ENCODE data around the gene FCN1.

The FCN1 gene

GRCh38 chr9:134913041-134913712 lies 4.5 kb downstream of the FCN1 start:
- no peak for DNase-seq

DNA sequence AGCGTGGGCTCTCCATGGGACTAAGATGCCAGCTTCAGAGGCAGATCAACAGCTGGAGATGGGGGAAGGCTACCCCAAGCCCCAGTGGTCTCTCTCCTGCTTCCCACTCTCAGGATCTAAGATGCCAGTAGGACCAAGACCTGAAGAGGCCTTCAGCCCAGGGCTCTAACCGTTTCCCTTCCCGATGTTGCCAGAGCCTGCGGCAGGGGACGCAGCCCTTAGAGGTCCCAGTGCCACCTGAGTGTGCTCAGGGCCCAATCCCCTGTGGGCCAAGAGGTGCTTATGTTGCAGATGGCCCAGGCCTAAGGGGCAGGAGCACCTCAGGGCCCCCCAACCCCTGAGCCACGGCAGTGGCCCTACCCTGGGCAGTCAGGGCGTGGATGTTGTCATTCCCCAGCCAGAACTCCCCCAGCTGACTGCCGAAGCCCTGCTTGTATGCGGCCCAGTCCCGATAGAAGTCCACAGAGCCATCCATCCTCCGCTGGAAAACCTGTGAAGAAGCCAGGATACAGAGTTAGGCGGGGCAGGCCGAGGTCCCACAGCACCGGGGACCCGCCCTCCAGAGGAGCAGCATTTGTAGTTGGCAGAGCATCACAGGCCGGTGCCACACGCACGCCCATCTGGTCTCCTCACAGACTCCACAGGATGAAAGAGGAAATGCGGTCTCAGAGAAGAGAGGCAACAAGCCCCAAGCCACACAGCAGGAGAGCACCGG lies 5.4 kb downstream of the FCN1 start:
- no peak for DNase-seq

GRCh38 chr9:134909511-134910481 lies 7.9 kb downstream of the FCN1 start:
- DNase-seq: no peak

DNA sequence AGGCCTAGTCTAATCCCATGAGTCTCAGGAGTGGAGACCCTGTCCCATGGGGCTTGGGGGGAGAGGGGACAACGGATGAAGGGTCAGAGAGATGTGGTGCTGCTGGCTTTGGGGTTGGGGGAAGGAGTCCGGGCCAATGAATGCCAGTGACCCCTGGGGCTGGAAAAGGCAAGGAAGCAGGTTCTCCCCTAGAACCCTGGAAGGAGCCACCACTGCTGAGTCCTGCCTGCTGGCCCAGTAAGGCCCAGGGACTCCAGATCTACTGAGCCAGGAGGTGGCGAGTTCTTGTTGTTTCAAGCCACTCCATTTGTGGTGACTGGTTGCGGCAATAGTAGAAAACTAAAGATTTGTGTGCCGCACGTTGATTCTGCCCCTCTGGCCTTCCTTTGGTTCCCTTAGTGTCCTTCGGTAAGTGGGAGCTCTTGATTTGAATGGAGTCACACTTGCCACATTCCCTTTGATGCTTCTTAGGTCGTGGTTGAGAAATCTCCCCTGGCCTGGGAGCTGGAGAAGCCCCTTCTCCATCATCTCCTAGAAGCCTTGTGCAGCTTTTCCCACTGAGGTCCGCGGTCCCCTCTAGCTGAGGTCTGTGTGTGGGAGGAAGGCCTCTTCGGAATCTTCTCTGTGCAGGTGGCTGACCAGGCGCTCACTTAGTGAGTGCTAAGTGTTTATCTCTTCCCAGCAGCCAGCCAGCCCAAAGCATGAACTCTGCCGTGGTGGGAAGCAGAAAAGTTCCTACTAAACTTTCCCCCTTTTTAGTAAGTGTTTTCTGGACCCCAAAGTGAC lies 9.0 kb downstream of the FCN1 start:
- no peak for DNase-seq

DNA sequence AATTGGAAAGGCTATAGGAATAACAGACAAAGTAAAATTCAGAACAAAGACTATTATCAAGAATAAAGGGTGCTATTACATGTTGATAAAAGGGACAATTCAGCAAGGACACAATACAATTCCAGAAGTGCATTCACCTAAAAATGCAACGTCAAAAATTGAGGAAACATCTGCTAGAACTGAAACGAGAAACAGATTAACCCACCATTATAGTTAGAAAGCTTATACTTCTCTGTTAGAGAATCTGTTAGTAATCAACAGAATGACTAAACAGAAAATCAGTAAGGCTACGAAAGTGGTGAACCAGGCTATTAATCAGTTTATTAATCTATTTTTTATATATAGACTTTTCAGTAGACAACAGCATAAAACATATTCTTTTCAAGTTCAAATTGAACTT lies 14.8 kb downstream of the FCN1 start:
- no peak for DNase-seq

GRCh38 chr9:134899818-134900217 lies 17.9 kb downstream of the FCN1 start:
- DNase-seq: no peak

DNA sequence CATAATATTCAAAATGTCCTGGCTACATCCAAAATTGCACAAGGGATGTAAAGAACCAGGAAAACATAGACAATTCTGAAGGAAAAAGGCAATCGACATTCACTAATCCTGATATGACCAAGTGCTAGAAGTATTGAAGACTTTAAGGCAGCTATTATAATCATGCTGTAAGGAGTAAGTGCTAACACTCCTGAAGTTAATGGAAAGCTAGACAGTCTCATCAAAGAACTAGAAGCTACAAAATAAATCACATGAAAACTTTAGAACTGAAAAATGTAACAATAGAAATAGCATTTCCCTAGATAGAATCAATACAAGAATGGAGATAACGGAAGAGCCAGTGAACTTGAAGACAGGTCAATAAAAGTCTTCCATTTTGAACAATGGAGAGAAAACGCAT lies 18.5 kb downstream of the FCN1 start:
- no peak for DNase-seq

DNA sequence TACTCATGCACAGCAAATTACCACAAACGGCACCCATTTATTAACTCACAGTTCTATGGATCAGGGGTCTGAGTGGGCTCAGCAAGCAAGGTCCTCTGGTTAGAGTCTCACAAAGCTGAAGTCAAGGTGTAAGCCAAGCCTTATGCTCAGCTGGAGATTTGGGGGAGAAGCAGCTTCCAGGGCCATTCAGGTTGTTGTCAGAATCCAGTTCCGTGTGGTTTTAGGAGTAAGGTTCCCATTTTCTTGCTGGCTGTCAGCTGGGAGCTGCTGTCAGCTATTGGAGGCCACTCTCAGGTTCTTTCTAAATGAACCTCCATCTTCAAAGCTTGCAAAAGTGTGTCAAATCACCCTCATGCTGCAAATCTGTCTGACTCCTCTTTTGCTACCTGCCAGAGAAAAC lies 19.4 kb downstream of the FCN1 start:
- DNase-seq: no peak

- DNase-seq: no peak
Measured at GRCh38 chr9:134897584-134898170, 20.0 kb downstream of the FCN1 start.

- no peak for DNase-seq
Measured at GRCh38 chr9:134896834-134897583, 20.7 kb downstream of the FCN1 start.

DNA sequence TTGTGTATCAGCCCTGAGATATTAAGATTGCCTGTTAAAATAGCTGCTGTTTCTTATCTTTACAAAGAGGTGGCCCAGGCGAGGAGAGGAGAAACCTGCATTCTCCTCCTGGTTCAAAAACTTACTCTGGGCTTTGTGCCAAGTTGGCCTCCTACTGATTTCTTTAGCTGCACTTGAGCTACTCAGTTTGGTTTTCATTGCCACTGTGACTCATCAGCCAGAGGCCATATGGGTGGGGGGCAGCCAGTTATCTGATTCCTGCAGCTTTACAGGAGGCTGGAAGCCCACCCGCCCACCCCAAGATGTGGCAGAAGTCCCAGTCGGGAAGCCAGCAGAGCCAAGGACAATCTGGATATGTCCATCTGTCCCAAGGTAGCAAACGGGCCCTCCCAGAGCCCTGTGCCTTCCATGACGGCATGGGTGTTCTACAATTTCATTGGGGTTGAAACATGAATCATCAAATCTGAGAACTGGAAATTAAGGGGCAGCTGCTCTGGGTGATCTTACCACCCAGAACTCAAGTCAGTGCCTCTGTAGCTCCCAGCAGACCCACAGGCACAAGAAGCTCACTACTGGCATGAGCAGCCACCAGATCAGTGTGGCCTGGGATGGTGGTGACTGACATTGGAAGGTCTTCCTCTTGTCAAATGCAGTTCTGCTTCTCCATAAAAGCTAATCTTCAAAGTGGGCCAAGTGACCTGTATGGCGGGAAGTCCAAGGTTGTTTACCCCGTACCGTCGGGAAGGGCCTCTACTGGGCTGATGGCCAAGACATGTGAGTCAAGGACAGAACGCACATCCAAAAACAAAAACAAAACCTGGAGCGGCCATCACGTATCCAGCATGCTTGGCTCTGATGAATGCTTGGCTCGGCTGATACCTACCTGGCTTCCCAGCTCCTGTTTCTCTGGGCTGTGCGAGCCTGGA lies 21.5 kb downstream of the FCN1 start:
- no peak for DNase-seq

DNA sequence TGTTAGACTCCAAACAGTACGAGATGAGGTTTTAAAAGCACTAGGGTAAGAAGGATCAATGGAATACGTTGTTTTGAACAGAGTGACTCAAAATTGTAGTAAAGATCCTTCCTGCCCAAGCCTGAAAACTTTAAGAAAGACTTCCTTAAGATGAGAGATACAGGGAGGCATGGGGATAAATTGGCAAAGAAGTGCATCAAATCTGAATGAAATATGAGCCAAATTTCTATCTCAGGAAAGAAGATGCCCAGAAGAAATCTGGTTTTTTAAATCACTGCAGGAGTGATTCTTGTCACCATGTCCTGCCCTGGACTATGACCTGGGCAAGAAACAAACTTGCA lies 22.2 kb downstream of the FCN1 start:
- no peak for DNase-seq

- DNase-seq: no peak
Measured at GRCh38 chr9:134895097-134895496, 22.6 kb downstream of the FCN1 start.

DNA sequence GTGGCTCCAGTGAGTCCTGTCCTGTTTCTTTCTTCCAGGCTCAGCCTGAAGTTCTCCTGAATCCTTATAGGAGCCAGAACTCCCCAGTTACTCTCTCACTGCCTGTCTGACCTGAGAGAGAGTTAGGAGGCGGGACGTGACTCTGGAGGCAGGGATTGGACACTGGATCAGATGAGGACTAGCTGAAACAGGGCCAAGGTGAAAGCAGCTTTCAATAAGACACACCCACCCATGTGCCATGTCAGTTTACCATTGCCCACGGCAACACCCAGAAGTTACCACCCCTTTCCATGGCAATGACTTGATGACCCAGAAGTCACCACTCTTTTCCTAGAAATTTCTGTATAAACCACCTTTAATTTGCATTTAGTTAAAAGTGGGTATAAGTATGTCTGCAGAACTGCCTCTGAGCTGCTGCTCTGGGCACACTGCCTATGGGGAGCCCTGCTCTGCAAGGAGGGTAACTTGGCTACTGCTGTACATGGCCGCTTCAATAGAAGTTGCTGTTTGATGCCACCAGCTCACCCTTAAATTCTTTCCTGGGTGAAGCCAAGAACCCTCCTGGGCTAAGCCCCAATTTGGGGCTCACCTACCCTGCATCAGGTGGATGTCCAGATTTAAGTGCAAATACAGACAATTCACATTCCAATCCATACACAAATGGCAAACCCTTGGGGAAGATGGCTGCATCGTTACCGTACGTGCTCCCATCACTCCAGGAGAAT lies 23.4 kb downstream of the FCN1 start:
- DNase-seq: no peak

- DNase-seq: no peak
Measured at GRCh38 chr9:134892820-134893420, 24.8 kb downstream of the FCN1 start.

- no peak for DNase-seq
Measured at GRCh38 chr9:134892221-134892620, 25.5 kb downstream of the FCN1 start.

DNA sequence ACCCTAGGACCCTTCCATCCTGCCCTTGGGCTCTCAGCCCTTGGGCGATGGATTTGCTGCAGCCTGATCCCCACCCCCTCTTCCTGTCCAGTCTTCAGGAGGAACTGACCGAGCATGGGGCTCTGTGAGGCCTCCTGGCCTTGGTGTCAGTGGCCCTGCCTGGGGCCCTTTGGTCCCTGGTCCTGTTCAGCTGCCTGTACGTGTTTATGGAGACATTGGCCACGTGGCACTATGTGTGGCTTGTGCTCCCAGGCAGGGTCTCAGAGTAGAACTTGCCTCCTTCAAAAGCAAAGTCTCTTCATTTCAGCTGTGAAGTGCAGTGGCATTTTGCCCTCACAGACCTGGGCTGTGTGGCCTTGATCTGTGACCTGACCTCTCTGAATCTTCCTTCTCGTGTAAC lies 26.0 kb downstream of the FCN1 start:
- no peak for DNase-seq

DNA sequence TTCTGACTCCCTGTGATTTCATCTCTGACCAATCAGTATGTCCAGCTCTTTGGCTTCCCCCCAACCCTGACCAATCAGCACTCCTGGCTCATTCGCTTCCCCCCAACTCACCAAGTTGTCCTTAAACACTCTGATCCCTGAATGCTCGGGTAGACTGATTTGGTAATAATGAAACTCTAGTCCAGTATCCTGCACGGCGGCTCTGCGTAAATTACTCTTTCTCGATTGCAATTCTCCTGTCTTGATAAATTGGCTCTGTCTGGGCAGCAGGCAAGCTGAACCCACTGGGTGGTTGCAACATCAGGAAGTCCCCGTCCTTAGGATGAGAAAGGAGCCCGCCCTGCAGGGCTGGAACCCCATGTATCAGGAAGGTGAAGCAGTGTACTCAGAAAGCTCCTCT lies 26.7 kb downstream of the FCN1 start:
- DNase-seq: no peak

- no peak for DNase-seq
Measured at GRCh38 chr9:134890155-134890495, 27.6 kb downstream of the FCN1 start.

Data from effector CD4-positive, alpha-beta T cell (primary cell).